ENCODE data around the gene POLQ.

Gene POLQ

DNA sequence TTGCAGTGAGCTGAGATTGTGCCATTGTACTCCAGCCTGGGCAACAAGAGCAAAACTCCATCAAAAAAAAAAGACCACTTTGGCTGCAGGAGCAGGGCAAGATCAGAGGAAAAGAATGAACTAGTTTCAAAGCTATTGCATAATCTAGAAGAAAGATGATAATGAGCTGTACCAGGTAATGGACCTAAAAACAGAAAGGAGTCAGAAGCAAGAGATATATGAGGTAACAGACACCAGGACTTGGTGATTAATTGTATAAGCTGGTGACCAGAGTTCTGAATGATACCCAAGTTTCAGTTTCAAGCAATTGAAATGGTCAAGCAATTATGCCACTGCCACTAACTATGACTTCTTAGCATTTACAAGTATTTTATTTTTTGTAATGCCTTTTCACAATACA lies 2.9 kb downstream of the POLQ start:
- peak; percentile 3 for DNase-seq (ENCODE audit: low read depth)
- no peak overlapping the region for H3K4me3 ChIP-seq (ENCODE audit: low read depth, low read length)
- TF ChIP-seq, protein P1, sequence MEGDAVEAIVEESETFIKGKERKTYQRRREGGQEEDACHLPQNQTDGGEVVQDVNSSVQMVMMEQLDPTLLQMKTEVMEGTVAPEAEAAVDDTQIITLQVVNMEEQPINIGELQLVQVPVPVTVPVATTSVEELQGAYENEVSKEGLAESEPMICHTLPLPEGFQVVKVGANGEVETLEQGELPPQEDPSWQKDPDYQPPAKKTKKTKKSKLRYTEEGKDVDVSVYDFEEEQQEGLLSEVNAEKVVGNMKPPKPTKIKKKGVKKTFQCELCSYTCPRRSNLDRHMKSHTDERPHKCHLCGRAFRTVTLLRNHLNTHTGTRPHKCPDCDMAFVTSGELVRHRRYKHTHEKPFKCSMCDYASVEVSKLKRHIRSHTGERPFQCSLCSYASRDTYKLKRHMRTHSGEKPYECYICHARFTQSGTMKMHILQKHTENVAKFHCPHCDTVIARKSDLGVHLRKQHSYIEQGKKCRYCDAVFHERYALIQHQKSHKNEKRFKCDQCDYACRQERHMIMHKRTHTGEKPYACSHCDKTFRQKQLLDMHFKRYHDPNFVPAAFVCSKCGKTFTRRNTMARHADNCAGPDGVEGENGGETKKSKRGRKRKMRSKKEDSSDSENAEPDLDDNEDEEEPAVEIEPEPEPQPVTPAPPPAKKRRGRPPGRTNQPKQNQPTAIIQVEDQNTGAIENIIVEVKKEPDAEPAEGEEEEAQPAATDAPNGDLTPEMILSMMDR (conservative IDR thresholded peaks at IDR 0.05; ENCODE audit: low read depth, low read length), result no peak

- TF ChIP-seq, protein P1 (conservative IDR thresholded peaks at IDR 0.05; ENCODE audit: low read depth, low read length), result no peak
- no peak for DNase-seq (ENCODE audit: low read depth)
- no peak overlapping the region for H3K4me3 ChIP-seq (ENCODE audit: low read depth, low read length)
Observed at GRCh38 chr3:121531269-121531668, 14.5 kb downstream of the POLQ start.

DNA sequence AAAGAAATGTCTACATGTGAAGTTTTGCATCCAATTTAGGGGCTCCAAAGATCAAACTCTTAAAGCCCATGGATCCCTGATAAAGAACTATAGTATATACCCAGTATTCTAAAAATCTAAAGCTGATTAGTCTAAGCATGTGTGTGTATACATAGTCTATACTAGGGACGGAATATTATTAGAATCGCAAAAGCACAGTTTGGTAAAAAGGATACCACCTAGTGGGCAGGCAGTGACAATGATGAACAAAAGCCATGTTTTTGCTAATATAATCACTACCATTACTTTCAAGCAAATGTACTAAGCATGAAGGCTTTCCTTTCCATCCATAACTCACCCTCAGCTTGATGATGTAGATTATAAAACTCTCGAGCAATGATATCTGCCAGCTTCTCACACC lies 16.5 kb downstream of the POLQ start:
- DNase-seq (ENCODE audit: low read depth), result peak; percentile 66
- no peak overlapping the region for H3K4me3 ChIP-seq (ENCODE audit: low read depth, low read length)
- TF ChIP-seq, protein P1 (conservative IDR thresholded peaks at IDR 0.05; ENCODE audit: low read depth, low read length), result peak; percentile 72

DNA sequence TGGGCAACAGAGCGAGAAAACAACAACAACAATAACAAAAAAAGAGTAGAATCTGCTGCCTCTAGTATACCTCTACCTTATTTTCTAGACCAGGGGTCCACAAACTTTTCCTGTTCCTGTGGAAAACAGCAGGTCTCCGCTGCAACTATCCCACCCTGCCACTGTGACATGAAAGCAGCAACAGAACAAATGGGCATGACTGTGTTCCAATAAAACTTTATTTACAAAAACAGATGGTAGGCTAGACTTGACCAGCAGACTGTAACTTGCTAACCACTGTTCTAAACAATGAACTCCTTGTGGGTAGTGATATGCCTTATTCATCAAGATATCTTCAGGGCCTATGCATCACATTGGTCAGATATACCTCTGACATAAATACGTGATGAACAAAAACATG lies 25.3 kb downstream of the POLQ start:
- DNase-seq (ENCODE audit: low read depth), result no peak

DNA sequence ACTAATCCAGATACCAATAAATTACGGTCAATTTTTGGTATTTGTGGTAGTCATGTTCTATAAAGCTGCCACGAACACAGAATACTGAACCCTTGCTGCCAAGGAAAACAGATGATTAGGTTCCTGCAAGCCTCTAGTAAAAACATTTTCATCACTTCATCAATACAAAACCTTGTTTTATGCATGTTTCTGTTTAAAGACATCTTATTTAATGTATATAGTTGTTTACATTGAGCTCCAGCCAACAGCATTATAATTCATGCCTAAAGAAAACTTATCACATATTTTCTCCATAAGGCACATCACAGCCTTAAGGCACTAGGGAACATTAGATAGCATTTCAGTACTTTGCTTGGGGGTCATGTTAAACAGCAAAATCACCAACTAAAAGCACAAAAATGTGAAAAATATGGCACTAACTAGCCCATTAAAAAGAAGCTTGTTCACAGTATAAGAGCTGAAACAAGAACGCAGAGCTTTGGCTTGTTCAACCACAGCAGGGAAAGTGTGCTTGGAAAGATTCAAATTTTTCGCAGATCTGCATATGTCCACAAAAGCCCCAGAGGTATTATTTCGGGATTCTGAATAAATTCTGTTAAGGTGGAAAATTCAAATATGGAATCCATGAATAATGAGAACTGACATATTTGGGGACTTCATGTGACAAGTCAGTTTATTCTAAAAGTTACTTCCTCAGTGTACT lies 27.7 kb downstream of the POLQ start:
- H3K4me3 ChIP-seq (ENCODE audit: low read depth, low read length), result no peak overlapping the region
- DNase-seq (ENCODE audit: low read depth), result no peak
- TF ChIP-seq, protein P1 (conservative IDR thresholded peaks at IDR 0.05; ENCODE audit: low read depth, low read length), result no peak

More for the DNA sequence above, 25.3 kb downstream of the POLQ start:
- H3K4me3 ChIP-seq (ENCODE audit: low read depth, low read length), result no peak overlapping the region
- TF ChIP-seq, protein P1 (conservative IDR thresholded peaks at IDR 0.05; ENCODE audit: low read depth, low read length), result no peak

GRCh38 chr3:121515862-121516261 lies 29.9 kb downstream of the POLQ start:
- H3K4me3 ChIP-seq (ENCODE audit: low read depth, low read length), result no peak overlapping the region
- TF ChIP-seq, protein P1 (conservative IDR thresholded peaks at IDR 0.05; ENCODE audit: low read depth, low read length), result no peak
- DNase-seq (ENCODE audit: low read depth), result no peak

GRCh38 chr3:121515313-121515712 lies 30.5 kb downstream of the POLQ start:
- H3K4me3 ChIP-seq (ENCODE audit: low read depth, low read length), result no peak overlapping the region
- DNase-seq (ENCODE audit: low read depth), result no peak
- TF ChIP-seq, protein P1 (conservative IDR thresholded peaks at IDR 0.05; ENCODE audit: low read depth, low read length), result no peak
